ENCODE results near the gene DGKH.
A peak's percentile ranks its signal among the peaks of the same experiment; 100 is the strongest.
"Not testable (repeated sequence)": the region's sequence is repeated elsewhere in the genome, so short reads cannot be mapped to it uniquely, and the experiment has no call there.

Gene DGKH

DNA sequence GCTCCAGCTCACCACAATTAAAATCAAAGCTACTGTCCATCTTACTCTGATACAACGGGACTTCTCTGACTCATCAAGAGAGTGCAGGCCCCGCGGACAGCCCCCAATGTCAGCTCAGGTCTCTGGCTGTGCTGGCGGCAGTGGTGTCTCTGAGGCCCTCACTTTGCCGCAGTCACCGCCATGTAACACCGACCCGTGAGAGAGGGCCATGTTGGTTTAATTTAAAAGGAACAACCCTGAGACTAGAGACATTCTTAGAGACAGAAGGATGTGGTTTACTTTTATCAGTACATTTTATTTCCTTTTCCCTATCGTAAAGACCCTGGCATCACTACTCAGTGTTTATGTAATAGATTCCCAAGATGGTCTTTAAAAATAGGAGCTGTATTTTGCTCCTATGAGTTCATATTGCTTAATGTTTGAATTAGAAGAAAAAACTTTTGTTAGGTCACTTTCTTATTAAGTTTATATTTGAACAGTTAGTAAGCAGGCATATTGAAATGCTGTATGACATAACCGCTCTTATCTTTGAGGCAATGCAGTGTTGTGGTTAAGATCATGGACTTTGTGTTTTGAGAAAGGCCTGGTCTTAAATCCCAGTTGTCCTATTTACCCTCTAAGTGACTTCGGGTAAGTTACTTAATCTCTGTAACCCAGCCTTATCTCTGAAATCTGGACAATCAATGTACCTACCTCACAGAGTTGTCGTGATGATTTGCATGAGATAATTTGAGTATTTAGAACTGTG lies 23.4 kb downstream of the DGKH start:
- DNase-seq (ENCODE audit: low read depth in 2 of 2), result no peak

DNA sequence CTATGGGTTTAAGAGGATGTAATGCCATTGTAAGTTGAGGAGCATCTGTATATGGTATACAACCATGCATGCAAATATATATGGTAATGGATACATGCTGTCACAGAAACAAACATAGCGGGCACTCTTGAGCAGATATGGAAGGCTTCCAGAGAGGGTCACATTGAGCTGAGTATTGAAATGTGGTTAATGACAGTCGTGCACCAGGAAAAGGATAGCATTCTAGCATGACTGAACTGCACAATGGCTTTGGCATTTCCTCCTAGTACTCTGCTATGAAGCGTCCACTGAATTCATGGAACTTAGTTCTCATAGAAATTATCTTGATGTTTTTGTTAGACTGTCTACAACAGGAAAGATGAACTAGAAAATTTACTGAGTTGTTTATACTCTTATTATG lies 25.2 kb downstream of the DGKH start:
- no peak for DNase-seq (ENCODE audit: low read depth in 2 of 2)

DNA sequence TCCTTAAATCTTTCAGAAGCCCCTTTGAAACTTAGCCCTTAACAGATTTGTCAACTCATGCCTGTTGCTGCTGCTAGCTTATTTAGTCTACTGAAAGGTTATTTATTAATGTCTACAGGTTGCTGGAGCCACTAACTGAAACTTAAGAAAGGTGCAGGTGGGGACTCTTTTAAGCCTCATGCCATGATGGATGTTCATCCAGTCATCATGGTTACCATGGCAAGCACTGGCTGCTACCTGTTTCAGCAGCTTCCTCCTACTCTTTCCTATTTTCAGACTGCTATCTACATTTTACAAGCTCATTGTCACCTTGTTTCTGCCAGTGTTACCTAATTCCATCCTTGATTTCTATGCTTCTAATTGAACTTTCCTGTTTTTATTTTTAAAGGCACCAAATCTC lies 27.1 kb downstream of the DGKH start:
- DNase-seq (ENCODE audit: low read depth in 2 of 2), result no peak

DNA sequence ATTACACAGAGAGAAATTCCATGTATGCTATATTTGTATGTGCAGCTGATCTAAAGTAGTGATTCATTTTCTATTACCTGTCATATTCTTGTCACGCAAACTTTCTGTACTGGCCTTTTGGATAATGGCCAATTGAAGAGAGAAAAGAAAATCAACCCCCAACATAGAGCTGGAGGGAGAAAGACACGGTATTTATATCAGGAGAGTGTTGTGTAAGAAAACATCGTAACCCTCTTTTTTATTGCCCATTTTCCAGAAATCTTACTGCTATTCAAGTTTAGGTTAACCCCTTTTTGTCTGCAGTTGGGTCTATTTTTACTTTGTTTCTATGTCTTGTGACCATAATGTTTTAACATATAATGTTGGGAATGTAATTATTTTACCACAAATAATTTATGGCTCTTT lies 27.9 kb downstream of the DGKH start:
- DNase-seq (ENCODE audit: low read depth in 2 of 2), result peak; percentile 40 to 62

DNA sequence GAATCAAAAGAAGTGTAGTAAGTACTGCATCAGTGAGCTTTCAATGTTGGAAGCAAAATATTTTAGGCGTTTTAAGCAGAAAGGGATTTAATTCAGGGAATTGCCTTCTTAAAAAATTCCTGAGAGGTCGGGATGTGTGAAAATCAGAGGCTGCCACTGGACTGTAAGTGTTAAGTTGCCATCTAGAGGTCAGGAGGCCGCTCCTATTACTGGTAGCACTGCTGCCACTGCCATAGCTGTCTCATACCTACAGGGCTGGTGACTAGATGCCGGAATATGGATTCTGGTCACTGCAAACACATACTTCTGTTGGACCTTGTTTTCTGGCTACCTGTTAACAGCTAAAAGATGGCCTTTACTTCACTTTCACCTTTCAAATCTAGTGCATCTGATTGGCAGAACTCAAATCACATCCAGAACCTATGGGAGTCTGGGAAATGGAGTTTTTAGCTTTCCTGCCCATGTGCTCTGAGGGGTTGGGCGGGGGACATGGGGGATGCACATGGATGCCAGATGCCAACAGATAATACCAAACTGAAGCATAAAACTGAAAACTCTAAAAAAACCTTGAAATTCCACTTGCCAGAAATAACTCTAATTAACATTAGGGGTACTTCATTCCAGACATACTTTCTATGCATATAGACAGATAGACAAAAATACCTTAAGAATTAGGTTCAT lies 29.8 kb downstream of the DGKH start:
- peak; percentile 33 to 41 for DNase-seq (ENCODE audit: low read depth in 2 of 2)

DNA sequence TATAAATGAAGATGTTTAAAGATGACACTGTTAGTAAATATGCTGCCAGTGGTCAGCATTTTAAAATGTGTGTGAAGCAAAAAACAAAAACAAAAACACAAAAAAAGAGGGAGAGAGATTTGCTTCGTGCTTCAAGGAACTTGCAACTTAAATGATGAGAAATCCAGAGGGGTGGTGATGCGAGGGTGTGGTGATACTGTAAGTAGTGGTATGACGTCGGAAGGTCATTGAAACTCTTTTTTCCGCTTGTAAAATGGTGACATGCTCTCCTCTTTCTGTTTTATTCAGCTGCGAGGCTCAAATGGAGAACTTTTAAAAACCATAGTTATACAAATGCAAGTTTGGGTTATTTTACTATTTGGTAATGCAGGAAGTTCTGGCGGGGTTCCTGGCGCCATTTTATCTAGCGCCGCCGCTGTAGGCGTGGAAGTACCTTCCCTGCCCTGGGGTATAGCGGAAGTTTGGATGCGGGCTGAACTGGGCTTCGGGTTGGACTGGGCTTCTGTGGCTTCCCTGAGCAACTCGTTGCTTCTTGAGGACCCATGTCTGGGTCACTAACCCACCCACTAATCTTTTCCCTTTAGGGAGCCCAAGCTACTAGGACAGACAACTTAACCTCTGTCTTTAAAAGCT lies 34.8 kb downstream of the DGKH start:
- DNase-seq (ENCODE audit: low read depth in 2 of 2), result no peak

DNA sequence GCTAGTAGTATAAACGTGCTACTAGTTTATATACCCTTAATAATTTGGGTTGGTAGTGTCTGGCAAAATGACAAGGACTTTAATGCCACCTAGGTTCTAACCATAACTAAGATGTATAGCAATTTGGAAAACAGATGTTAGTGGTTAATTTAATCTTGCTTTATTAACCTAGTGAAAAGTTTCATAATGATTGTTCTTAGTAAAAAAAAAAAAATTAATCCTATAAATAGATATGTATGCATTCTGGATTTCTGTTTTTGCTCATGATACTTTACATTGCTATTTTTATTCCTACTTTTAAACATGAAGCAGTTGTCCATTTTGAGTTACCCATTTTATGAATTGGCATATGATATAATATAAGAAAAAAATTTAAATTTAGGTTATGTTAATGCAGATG lies 36.3 kb downstream of the DGKH start:
- DNase-seq (ENCODE audit: low read depth in 2 of 2), result no peak

DNA sequence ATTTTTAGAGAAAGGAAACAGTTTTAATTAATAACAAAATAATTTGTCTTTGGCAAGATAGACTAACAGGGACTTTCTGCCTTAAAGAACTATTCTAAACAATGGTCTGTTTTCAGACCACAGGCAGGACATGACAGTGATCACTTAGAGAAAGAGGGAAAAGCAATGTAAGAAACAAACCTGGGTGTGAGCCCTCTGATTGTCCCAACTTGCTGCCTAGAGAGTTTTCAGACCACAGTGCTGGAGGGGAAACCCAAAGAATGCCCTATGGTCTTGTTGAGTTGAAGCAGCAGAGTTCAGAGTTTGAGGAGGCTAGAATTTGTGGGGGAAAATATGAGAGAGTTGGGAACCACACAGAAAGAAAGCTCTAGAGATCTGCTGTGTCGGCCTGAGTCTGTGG lies 38.1 kb downstream of the DGKH start:
- DNase-seq (ENCODE audit: low read depth in 2 of 2), result no peak

DNA sequence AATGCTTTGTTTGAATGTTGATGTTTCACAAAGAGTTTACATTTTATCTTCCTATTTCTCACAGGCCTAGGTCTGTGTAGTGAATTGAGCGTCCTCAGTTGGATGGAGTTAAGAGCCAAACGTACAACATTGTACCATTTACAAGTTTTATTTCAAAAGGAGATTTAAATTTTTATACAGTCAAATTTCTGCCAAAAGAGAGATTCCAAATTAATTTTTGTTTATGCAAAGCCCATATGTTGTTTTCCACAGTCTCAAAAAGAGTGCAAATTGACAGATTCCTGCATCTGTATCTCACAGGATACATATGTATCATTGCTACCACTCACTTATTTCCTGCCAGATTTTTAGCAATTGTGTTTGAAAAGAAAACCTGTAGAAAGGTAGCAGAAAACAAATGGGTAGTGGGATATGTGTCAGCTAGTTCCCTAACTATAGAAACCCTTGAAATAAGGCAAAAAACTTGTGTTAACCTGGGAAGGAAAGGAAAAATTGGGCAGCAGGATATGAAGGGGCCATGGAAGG lies 46.1 kb downstream of the DGKH start:
- DNase-seq (ENCODE audit: low read depth in 2 of 2), result no peak

DNA sequence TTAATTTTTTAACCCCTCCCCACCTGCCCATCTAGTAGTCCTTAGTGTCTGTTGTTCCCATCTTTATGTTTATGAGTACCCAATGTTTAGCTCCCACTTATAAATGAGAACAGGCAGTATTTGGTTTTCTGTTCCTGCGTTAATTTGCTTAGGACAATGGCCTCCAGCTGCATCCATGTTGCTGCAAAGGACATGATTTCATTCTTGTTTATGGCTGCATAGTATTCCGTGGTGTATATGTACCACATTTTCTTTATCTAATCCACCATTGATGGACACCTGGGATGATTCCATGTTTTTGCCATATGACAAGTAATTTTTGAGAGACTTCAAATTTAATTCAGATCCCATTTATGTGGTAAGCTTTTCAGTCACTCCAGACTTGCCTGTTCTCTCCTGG lies 47.8 kb downstream of the DGKH start:
- not testable (repeated sequence) for DNase-seq (ENCODE audit: low read depth in 2 of 2)

DNA sequence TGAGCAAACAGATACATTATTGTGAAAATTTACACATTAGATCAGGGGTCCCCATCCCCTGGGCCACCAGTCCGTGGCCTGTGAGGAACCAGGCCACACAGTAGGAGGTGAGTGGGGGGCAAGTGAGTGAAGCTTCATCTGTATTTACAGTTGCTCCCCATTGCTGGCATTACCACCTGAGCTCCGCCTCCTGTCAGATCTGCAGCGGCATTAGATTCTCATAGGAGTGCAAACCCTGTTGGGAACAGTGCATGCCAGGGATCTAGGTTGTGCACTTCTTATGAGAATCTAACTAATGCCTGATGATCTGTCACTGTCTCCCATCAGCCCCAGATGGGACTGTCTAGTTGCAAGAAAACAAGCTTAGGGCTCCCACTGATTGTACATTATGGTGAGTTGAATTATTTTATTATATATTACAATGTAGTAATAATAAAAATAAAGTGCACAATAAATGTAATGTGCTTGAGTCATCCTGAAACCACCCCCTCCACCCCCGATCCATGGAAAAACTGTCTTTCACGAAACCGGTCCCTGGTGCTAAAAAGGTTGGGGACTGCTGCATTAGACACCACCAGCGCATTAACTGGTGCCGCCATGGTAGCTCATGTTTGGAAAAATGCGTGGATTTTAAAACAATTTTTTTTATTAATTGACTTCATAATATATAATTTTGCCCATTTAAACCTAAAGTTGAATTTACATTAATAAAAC lies 51.7 kb downstream of the DGKH start:
- no peak for DNase-seq (ENCODE audit: low read depth in 2 of 2)

DNA sequence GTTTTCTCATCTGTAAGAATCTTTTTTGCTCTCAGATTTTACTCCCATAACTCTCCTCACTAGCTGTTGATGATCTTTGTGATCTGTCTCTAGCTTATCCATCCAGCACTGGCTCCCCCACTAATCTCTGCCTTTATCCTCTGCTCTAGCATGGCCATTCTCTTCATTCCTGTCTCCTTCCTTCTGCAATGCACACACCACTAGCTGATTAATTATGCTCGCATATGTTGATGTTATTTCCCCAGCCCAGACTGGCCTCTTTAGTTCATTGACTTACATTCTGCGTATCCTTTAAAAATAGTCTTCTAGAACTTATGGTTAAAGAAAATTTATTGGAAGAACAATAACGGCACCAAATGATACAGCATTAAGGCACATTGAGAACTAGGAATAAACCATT lies 52.5 kb downstream of the DGKH start:
- DNase-seq (ENCODE audit: low read depth in 2 of 2), result no peak

DNA sequence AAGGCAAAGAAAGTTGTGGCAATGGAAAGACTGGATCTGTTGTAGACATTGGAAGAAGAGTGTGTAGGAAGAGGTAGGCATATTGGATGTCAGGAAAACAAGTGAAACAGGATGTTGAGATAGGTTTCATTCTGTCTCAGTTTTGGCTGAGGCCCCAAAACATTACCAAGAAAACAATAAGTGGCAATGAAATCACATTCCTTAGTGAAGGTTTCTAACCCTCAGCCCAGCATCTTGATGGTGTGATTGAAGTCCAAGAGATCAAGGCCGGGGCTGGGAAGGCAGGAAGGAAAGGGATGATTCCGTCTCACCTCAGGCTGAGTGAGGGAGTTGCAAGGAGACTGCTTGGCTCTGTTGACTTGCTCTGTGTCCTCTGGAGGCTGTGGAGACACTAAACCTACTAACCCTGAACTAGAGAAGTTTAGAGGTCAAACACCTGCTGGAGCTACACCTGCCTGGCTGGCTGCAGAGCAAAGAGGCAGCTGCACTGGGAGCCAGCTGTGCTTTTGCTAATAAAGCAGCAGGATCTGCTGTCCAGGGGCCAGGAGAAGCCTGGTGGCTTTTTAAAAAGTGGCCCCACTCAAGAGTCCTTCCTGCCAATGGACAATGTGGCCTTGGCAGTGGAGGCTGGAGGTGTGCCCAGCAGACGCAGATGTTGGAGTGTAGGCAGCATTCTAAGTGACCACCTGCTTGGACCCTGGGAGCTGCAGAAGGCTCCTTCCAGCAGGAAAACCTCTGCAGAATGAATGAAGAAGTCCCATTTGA lies 53.6 kb downstream of the DGKH start:
- DNase-seq (ENCODE audit: low read depth in 2 of 2), result no peak

DNA sequence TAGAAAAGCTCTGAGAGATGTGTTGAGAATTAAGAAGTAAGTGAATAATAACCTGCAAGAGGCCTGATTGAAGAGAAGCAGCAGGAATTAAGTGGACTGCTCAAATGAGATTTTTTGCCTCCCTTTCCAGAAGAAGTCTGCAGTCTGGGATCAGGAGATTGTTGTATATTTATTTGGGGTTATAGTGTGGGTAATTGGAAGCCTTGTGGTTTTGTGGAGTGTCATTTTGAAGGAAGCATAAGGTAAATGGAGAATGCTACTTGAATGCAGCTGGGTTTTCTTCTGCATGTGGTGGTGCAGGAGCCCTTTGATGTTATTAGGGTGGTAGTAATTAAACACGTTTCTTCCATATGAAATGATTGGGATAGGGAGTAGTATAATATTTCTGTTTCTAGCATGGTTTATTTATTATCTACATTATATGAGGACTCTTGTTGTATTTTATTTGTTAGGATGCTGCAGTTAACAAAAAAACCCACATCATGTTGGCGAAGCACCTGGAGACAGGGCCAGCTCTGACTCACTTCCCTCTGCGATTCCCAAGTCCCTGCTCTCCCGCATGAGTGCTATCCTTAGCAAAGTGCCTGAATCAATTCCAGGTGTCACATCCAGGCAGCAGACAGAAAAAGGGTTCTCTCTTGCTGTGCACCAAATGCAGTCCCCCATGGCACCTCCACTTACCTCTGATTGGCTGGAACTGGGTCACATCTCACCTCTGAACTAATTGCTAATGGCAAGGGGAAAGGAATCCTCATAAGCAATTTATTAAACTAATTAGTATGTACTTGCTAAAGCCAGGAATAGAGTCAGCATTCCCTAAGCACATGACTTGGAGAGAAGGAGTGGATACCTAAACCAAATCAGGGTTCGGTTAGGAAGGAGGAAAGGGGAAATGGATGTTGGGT lies 54.8 kb downstream of the DGKH start:
- peak; percentile 13 to 19 for DNase-seq (ENCODE audit: low read depth in 2 of 2)

DNA sequence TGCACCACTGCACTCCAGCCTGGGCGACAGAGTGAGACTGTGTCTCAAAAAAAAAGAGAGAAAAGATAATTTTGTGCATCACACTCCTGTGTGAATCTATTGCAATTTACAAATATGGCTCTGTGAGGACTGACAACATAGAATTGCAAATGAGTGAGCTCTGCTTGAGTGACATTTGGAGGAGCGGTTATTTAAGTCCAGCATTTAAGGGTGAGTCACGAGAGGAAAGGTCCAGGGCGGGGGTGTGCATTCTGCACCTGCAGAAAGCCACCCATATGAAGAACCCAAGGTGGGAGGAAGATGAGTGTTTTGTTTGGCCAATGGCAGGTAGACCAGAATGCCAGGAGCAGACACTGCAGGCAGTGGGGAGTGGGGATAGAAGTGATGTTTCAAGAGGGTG lies 58.5 kb downstream of the DGKH start:
- no peak for DNase-seq (ENCODE audit: low read depth in 2 of 2)

DNA sequence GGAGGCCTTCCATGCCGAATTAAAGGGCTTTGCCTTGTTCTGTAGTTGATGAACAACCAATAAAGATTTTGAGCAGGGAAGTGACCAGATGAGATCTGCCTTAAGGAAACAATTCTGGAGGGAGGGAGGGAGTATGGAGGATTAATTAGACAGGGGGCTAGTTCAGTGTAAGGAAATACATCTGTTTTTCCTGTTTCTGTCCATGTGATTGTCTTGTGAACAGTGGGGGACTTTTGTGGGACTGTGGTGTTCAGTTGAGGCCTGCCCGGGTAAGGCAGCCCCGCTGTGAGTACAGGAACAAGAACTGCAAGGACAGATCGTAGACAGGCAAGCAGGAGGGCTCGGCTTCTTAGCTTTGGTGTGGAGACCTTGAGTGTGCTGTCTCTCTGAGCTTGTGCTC lies 59.0 kb downstream of the DGKH start:
- DNase-seq (ENCODE audit: low read depth in 2 of 2), result no peak

DNA sequence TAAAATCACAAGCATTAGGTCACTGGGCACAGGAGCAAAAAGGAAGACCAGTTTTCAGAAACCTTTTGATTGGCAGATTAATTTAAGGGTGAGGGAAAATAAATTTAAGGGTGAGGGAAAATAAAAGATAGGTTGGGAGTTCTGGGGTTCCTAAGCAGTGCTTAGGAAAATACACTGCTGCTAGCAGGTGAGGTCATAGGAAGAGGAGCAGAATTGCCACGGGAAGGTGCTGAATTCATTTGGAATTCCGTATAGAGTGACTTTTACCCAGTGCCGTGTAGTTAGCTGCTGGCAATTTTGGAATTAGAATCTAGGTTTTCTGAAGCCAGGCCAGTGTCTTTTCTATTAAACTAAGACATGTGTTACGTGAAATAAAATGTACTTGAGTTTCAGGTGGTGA lies 59.8 kb downstream of the DGKH start:
- no peak for DNase-seq (ENCODE audit: low read depth in 2 of 2)

DNA sequence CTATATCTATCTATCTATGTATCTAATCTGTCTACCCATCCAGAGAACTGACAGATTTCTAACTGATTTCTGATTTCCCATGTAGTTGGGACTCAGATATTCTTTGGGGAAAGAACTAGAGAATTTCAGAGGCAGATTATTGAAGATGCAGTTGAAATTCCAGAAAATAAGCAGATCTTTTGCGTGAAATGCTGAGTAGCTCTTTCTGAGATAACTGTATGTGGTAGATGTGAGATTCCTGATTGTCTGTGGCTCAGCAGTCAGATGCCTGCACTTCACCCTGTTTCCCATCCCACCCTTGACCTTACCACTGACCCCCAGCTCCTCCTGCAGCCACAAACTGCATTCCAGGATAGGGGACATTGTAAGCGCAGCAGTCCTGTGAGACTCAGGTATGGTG lies 61.5 kb downstream of the DGKH start:
- no peak for DNase-seq (ENCODE audit: low read depth in 2 of 2)

DNA sequence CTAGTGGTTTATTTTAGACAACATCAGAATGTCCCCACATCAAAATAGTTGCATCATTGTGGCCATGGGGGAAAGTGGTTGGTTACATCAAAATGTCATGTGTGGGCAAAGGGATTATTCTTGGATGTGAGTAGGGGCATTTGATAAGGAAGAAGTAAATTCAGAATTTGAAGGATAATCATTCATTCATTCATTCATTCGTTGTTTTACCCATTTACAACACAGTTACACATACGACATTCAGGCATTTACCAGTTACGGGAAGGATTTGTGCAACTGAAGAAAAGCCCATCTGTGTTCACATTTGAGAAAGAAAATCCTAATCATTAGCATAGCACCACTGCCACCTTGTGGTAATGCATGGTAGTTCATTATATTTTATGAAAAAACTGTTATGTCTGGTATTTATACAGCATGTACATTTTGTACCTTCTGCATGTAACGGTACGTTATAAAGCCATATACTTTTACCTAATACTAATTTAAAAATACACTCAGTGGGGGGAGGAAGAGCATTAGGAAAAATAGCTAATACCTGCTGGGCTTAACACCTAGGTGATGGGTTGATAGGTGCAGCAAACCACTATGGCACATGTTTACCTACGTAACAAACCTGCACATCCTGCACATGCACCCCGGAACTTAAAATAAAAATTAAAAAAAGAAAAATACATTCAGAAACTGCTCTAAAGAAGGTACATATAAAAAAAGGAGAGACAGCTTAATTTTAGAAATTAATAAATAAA lies 62.1 kb downstream of the DGKH start:
- DNase-seq (ENCODE audit: low read depth in 2 of 2), result peak; percentile 58 to 66

DNA sequence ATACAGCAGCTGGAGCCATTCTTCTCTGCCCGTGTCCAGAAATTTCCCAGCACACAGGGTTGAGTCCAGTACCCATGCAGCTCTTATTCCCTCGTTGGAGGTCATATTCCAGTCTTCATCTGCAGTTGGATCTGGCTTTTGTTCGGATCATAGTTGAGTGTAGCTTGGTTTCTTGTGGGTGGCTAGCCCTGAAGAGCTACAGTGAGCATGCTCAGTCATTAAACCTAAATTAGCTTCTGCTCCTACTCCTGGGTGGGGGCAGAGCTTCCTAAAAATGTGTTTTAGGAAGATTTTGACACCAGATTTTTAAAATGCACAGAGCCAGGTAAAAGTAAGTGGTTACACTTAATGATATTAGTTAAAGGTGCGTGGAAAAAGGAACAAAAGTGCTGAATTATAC lies 64.4 kb downstream of the DGKH start:
- DNase-seq (ENCODE audit: low read depth in 2 of 2), result no peak

All from fibroblast of skin of left biceps (primary cell).